ENCODE measurements around the gene DCXR.

- TF ChIP-seq POLR2A (IDR thresholded peaks at IDR 0.05) = no peak
- no peak for TF ChIP-seq CTCF (IDR thresholded peaks at IDR 0.05)
- no peak for TF ChIP-seq POLR2AphosphoS5 (IDR thresholded peaks at IDR 0.05)
Measured at GRCh38 chr17:81999976-82000802, 37.3 kb downstream of the DCXR start.
